COLO829 (cell line): ENCODE results near the gene MYRIP.

Experiments
- DNase-seq: peaks from one replicate; pipeline ENCODE4 v3.0.0; 2012; ENCODE audit warnings: low spot score

The MYRIP gene

GRCh38 chr3:40290396-40290795 lies 481.0 kb downstream of the MYRIP start:
- no peak for DNase-seq

DNA sequence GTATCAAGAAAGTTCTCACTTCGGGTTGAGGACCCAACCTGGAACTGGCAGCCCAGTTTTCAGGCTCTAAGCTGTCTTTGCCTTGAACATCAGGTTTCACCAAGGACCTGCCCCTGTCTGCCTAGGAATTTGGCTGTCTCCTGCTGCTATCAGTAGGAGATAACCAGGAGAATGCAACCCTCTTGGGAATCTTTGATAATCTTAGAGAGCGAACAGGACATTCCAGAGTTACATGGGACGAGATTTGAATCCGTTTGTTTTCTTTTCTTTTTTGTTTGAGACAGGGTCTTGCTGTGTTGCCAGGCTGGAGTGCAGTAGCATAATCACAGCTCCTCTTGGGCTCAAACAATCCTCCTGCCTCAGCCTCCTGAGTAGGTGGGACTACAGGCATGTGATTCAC lies 482.1 kb downstream of the MYRIP start:
- DNase-seq: no peak

DNA sequence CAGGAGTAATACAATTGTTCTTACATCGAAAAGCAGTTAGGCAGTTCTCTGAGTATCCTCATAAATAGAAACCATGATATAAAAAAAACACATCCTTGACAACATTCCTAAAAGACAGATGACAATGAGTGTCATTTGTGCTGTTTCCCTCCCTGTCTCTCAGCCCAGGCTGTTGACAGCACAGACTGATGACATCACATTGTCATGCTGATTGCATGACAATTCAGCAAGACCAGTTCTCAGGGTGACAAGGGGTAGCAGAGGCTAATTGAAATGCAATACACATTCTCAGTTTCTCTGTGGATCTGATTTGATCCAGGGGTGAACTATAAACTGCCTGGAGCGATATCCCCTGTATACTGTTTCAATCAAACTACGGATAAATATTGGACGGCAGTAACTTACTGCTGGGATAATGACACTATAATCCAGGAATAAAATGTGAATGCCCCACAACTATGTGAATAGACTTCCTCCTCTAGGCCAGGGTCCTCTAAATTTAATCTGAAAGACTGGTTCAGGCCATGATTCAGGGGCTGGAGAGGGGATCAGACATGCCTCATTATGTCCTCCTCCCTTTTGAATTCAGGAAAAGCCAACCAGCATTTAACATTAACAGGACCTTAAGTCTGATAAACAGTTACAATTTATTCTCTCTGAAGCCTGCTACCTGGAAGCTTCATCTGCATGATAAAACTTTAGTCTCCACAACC lies 483.4 kb downstream of the MYRIP start:
- no peak for DNase-seq

- no peak for DNase-seq
Measured at GRCh38 chr3:40294434-40294833, 485.0 kb downstream of the MYRIP start.

- DNase-seq: no peak
Measured at GRCh38 chr3:40298075-40298474, 488.7 kb downstream of the MYRIP start.

GRCh38 chr3:40299130-40299720 lies 489.8 kb downstream of the MYRIP start:
- DNase-seq: no peak

DNA sequence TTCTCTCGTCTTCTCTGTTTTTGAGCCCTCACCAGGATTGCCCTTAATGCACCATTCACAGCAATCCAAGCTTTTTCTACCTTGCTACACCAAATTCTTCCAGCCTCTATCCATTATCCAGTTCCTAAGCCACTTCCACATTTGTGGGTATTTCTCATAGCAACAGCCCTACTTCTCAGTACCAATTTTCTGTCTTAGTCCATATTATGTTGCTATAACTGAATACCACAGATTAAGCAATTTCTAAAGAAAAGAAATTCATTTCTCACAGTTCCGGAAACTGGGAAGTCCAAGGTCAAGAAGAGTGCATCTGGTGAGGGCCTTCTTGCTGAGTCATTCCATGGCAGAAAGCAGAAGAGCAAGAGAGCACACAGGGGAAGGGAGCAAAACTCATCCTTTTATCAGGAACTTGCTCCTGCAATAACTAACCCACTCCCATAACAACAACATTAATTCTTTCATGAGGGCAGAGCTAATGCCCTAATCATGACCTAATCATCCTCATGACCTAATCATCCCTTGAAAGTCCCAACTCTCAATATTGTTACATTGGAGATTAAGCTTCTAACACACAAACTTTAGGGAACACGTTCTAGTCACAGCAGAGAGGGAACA lies 490.4 kb downstream of the MYRIP start:
- DNase-seq: no peak

- no peak for DNase-seq
Measured at GRCh38 chr3:40302784-40303183, 493.4 kb downstream of the MYRIP start.

DNA sequence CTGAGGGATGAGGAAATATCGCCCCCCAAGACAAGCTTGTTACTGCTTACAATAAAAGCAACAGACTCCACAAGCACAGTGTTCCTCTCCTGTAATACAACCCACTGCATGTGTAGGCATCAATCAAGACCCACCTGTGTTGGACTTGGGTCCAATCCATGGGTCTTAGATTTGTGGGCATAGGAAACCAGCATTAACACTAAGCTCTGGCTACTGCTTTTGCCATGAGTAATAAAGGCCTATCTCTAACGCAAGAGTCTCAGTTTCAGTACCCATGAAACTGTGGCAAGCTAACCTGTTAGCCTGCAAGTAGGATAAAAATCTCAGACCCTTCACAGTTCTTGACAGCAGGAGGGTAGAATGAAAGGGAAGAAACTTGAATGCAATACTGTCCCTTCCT lies 494.9 kb downstream of the MYRIP start:
- no peak for DNase-seq

- no peak for DNase-seq
Measured at GRCh38 chr3:40306336-40306735, 496.9 kb downstream of the MYRIP start.

GRCh38 chr3:40307176-40307575 lies 497.8 kb downstream of the MYRIP start:
- DNase-seq: no peak

GRCh38 chr3:40308725-40309417 lies 499.5 kb downstream of the MYRIP start:
- DNase-seq: no peak

DNA sequence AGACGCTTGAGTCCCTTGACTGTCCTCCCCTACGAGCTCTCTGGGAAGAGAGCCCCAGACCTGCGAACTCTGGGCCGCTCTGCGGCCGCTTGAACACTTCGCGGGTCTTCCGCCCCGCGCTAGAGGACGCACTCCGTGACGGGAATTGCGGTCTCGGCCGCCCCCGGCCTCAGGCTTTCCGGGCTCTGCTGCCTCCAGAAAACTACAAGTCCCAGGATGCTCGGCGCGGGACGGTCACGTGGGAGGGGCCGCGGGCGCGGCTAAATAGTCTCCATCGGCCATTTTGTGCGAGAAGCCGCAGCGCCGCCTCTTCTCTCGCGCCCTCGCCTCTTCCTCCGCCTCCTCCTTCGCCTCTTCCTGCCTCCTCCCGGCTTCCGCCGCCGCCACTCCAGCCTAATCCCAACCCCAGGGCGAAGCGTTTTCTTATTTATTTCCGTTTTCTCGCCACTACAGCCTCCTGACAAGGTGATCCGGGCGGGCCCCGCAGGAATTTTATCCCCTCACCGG lies 500.1 kb downstream of the MYRIP start, which contains the start of gene EIF1B:
Gene EIF1B, plus strand, starts transcription at position 290 of the 507 bp plus-strand sequence. CDS start 235 bp downstream, outside the sequence.
- peak; percentile 97 for DNase-seq
